ENCODE data around the gene SLC2A6. TPM values are rescaled to one million over a fixed set of nuclear protein-coding genes. Genes with fewer than 3 reads are reported as not detected.
"Not testable (repeated sequence)": the region's sequence is repeated elsewhere in the genome, so short reads cannot be mapped to it uniquely, and the experiment has no call there.

Gene SLC2A6
- total RNA-seq, 1 experiment from 2014 or later = 7.6 TPM

- no peak for DNase-seq
Measured at GRCh38 chr9:133458643-133459312, 20.1 kb downstream of the SLC2A6 start.

GRCh38 chr9:133457748-133458147 lies 21.2 kb downstream of the SLC2A6 start:
- Histone ChIP-seq H3K36me3 (no peaks in the 10 kb centered on the region), H3K4me3 (no peak overlapping the region), H3K27me3 (no peaks in the 10 kb centered on the region), H3K9me3 (no peaks in the 10 kb centered on the region)
- DNase-seq = no peak

More at GRCh38 chr9:133458643-133459312, 20.1 kb downstream of the SLC2A6 start:
- Histone ChIP-seq H3K4me3 (peak overlapping the region; percentile 81), H3K9me3 (no peaks in the 10 kb centered on the region), H3K27me3 (no peaks in the 10 kb centered on the region), H3K36me3 (no peaks in the 10 kb centered on the region)

DNA sequence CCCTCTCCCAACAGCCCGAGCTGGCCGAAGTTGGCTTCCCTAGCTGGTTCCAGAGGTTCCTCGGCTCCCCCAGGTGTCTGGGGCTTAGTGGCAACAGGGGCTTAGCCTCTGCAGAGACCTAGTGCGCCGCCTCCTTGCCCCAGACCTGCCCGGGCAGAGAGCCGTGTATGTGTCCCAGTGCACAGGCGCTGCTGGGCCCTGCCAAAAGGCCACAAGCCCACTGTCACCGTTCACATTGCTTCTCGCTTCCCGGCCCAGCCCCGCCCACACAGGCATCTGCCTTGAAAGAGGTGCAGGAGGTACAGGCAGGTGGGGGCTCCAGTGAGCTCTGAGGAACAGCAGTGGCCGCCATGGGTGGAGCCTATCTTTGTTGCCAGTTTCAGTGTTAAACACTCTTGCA lies 21.7 kb downstream of the SLC2A6 start:
- no peaks in the 10 kb centered on the region for H3K36me3 ChIP-seq
- no peak for DNase-seq
- no peak overlapping the region for H3K4me3 ChIP-seq
- no peaks in the 10 kb centered on the region for H3K27me3 ChIP-seq
- H3K9me3 ChIP-seq = no peaks in the 10 kb centered on the region

DNA sequence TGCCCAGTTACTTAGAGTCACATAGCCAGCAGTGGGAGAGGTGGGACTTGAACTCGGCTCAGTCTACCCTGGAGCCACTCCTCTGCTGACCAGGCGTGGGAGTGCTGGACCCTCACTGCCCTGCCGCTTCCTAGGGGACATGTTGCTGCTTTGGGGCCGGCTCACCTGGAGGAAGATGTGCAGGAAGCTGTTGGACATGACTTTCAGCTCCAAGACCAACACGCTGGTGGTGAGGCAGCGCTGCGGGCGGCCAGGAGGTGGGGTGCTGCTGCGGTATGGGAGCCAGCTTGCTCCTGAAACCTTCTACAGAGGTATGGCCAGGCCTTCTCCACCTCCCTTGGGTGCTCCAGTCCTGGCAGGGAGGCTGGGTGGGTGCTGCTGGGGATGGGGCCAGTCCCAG lies 22.5 kb downstream of the SLC2A6 start:
- no peak for DNase-seq
- no peaks in the 10 kb centered on the region for H3K9me3 ChIP-seq
- H3K27me3 ChIP-seq = no peaks in the 10 kb centered on the region
- no peak overlapping the region for H3K4me3 ChIP-seq
- no peaks in the 10 kb centered on the region for H3K36me3 ChIP-seq

GRCh38 chr9:133455936-133456335 lies 23.0 kb downstream of the SLC2A6 start:
- no peak for DNase-seq
- H3K27me3 ChIP-seq = no peaks in the 10 kb centered on the region
- H3K9me3 ChIP-seq = no peaks in the 10 kb centered on the region
- H3K4me3 ChIP-seq = no peak overlapping the region
- H3K36me3 ChIP-seq = no peaks in the 10 kb centered on the region

DNA sequence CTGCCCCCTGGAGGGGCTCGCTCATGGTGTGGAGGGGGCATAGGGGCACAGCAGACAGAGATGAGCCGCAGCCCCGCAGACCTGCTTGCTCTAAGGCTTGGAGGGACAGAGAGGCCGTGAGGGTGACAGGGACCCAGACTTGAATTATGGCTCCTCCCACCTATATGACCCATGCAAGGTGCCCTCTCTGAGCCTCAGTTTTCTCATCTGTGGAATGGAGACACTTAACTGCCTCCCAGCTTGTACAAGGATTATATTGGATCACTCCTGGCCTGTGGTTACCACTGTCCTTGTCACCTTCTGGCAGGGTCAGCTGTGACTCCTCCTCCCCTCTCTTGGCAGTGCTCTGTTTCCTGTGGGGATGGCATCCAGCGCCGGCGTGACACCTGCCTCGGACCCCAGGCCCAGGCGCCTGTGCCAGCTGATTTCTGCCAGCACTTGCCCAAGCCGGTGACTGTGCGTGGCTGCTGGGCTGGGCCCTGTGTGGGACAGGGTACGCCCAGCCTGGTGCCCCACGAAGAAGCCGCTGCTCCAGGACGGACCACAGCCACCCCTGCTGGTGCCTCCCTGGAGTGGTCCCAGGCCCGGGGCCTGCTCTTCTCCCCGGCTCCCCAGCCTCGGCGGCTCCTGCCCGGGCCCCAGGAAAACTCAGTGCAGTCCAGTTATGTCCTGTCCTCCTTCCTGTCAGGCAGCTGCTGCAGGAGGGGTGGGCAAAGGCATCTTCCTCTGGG lies 23.8 kb downstream of the SLC2A6 start:
- Histone ChIP-seq H3K9me3 (no peaks in the 10 kb centered on the region), H3K4me3 (no peak overlapping the region), H3K27me3 (no peaks in the 10 kb centered on the region), H3K36me3 (no peaks in the 10 kb centered on the region)
- no peak for DNase-seq

DNA sequence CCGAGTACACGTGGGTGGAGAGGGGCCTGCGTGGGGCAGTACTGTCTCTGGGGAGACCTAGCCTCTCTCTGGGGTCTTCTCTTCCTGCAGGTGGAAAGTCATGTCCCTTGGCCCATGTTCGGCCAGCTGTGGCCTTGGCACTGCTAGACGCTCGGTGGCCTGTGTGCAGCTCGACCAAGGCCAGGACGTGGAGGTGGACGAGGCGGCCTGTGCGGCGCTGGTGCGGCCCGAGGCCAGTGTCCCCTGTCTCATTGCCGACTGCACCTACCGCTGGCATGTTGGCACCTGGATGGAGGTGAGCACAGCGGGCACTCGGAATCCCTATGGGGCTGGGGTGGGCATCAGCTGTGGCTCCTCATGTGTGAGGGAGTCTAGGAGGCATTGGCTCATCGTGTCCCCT lies 24.6 kb downstream of the SLC2A6 start:
- Histone ChIP-seq H3K9me3 (no peaks in the 10 kb centered on the region), H3K4me3 (no peak overlapping the region), H3K36me3 (no peaks in the 10 kb centered on the region), H3K27me3 (no peaks in the 10 kb centered on the region)
- DNase-seq = no peak

GRCh38 chr9:133453651-133454050 lies 25.2 kb downstream of the SLC2A6 start:
- no peaks in the 10 kb centered on the region for H3K9me3 ChIP-seq
- no peaks in the 10 kb centered on the region for H3K27me3 ChIP-seq
- H3K4me3 ChIP-seq = no peak overlapping the region
- no peak for DNase-seq
- H3K36me3 ChIP-seq = no peaks in the 10 kb centered on the region

GRCh38 chr9:133452562-133452961 lies 26.3 kb downstream of the SLC2A6 start:
- no peak for DNase-seq
- H3K9me3 ChIP-seq = no peaks in the 10 kb centered on the region
- no peaks in the 10 kb centered on the region for H3K27me3 ChIP-seq
- no peaks in the 10 kb centered on the region for H3K36me3 ChIP-seq
- H3K4me3 ChIP-seq = no peak overlapping the region

DNA sequence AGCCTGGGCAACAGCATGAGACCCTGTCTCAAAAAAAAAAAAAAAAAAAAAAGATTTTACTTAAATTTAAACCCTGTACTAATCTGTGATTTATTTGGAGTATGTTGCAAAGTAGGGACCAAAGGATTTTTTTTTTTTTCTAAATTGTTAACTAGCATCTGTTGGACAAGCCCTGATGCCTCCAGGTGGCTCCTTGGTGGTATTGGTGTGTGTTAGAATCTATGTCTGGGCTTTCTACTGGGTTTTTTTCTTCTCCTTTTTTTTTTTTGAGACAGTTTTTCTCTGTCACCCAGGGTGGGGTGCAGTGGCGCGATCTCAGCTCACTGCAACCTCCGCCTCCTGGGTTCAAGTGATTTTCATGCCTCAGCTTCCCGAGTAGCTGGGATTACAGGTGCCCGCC lies 27.0 kb downstream of the SLC2A6 start:
- not testable (repeated sequence) for DNase-seq, H3K9me3 ChIP-seq, H3K27me3 ChIP-seq, H3K36me3 ChIP-seq, H3K4me3 ChIP-seq

DNA sequence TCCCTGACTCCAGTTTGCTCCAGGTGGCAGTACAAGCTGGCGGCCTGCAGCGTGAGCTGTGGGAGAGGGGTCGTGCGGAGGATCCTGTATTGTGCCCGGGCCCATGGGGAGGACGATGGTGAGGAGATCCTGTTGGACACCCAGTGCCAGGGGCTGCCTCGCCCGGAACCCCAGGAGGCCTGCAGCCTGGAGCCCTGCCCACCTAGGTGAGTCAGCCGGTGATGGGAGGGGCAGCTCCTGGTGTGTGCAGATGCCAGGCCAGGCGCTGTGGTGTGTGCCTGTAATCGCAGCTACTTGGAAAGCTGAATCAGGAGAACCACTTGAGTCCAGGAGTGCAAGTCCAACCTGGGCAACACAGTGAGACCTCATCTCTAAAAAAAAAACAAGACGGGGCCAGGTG lies 29.1 kb downstream of the SLC2A6 start:
- no peaks in the 10 kb centered on the region for H3K9me3 ChIP-seq
- DNase-seq = peak; percentile 55
- H3K36me3 ChIP-seq = no peaks in the 10 kb centered on the region

GRCh38 chr9:133448487-133448972 lies 30.4 kb downstream of the SLC2A6 start:
- H3K27me3 ChIP-seq = no peaks in the 10 kb centered on the region
- H3K4me3 ChIP-seq = no peak overlapping the region
- no peaks in the 10 kb centered on the region for H3K36me3 ChIP-seq
- H3K9me3 ChIP-seq = no peaks in the 10 kb centered on the region
- no peak for DNase-seq

More for the DNA sequence above, 29.1 kb downstream of the SLC2A6 start:
- Histone ChIP-seq H3K27me3 (no peaks in the 10 kb centered on the region), H3K4me3 (no peak overlapping the region)

- H3K4me3 ChIP-seq = no peak overlapping the region
- H3K27me3 ChIP-seq = no peaks in the 10 kb centered on the region
- H3K36me3 ChIP-seq = no peaks in the 10 kb centered on the region
- no peak for DNase-seq
- H3K9me3 ChIP-seq = no peaks in the 10 kb centered on the region
Measured at GRCh38 chr9:133445293-133445969, 33.5 kb downstream of the SLC2A6 start.

DNA sequence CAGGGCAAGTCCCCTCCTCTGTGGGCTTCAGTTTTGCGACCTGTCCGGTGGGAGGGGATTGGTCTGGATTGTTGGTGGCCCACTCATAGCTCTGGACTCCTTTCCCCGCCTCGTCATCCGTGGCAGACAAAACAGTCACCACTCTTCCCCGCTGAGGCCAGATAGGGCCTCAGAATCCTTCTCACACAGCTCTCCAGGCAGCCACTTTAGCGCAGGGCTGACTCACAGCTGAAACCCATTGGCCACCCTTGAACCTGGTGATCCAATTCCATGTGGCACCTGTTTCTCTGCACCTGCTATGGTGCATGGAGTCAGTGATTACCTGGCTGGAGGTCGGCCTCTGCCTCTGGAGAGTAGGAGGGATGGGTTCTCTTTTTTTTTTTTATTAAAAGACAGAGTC lies 34.9 kb downstream of the SLC2A6 start:
- no peak for DNase-seq
- H3K27me3 ChIP-seq = no peaks in the 10 kb centered on the region
- H3K4me3 ChIP-seq = no peak overlapping the region
- H3K9me3 ChIP-seq = no peaks in the 10 kb centered on the region
- no peaks in the 10 kb centered on the region for H3K36me3 ChIP-seq

GRCh38 chr9:133443248-133443647 lies 35.7 kb downstream of the SLC2A6 start:
- Histone ChIP-seq H3K4me3 (no peak overlapping the region), H3K36me3 (no peaks in the 10 kb centered on the region), H3K9me3 (no peaks in the 10 kb centered on the region), H3K27me3 (no peaks in the 10 kb centered on the region)
- no peak for DNase-seq

DNA sequence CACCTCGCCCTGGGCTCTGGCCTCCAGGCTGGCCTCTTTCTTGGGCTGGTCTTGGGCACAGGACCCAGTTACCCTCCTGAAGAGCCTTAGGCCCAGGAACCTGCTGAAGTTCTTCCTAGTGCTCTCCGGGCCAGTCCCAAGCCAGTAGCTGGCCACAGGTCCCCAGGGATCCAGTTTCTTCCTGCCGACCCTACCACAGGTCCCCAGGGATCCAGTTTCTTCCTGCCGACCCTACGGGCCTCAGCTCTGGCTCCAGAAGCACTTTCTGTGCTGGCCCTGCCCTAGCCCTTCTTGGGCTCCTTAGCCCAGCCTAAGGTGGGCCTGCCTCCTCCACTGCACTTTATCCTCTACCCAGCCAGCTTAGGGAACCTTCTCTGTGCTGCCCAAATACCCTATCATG lies 37.3 kb downstream of the SLC2A6 start:
- Histone ChIP-seq H3K36me3 (no peaks in the 10 kb centered on the region), H3K4me3 (no peak overlapping the region), H3K27me3 (no peaks in the 10 kb centered on the region), H3K9me3 (no peaks in the 10 kb centered on the region)
- no peak for DNase-seq

DNA sequence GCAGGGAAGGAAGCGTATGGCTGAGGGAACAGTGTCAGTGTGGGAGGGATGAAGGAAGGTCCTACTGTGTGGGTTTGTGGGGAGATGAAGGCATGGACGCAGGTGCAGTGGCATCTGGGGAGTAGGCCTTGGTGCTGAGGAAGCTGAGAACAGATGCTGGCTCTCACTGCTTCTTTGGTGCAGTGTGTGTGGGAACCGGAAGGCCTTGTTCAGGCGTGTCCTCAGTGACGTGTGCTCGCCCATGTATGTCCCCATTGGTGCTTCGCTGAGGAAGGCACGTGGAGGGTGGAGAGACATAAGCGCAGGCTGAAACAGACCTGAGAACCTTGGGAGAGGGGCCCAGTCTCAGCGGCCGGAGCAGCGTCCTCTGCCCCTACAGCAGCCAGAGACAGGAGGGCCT lies 38.0 kb downstream of the SLC2A6 start:
- H3K27me3 ChIP-seq = no peaks in the 10 kb centered on the region
- DNase-seq = no peak
- no peak overlapping the region for H3K4me3 ChIP-seq
- H3K36me3 ChIP-seq = no peaks in the 10 kb centered on the region
- H3K9me3 ChIP-seq = no peaks in the 10 kb centered on the region

All from MG63 (cell line).